ENCODE data around the gene HMX3. TPM values are rescaled to one million over a fixed set of nuclear protein-coding genes. Genes with fewer than 3 reads are reported as not detected.

HMX3 gene
- total and polyA plus RNA-seq, 2 of the 13 experiments (the other 11 are each of a cell fraction or from before 2014, with no cell fraction given) = not detected

- Histone ChIP-seq H3K9me3 (ENCODE audit: low read length) (no peaks in the 10 kb centered on the region), H3K27ac (ENCODE audit: extremely low read length, insufficient read depth, low read length) (no peak overlapping the region), H3K27me3 (ENCODE audit: control insufficient read depth in 1 of 2, insufficient read depth in 2 of 2, low read length in 2 of 2) (no peaks in the 10 kb centered on the region), H3K79me2 (ENCODE audit: insufficient read depth, low read length) (peaks cover 17% of the 10 kb centered on the region), H3K36me3 (replicated peaks in 1 of 2; ENCODE audit: control insufficient read depth in 1 of 2, insufficient read depth in 2 of 2, low read length in 2 of 2) (peaks cover 22 to 65% of the 10 kb centered on the region in 2 experiments), H3K4me3 (replicated peaks in 1 of 3; ENCODE audit: insufficient read depth in 1 of 3, low read depth in 2 of 3, low read length in 3 of 3) (no peak overlapping the region), H2AFZ (ENCODE audit: low read length) (no peak overlapping the region), H4K20me1 (ENCODE audit: insufficient read depth, low read length) (peaks cover 3% of the 10 kb centered on the region; the same call in 1 of the 2 replicates), H3K4me2 (ENCODE audit: low read depth, low read length) (no peak overlapping the region), H3K9ac (ENCODE audit: insufficient read depth, low read depth, low read length) (no peak overlapping the region), H3K4me1 (ENCODE audit: insufficient read depth, low read length) (peaks cover 18% of the 10 kb centered on the region)
- in situ Hi-C loops (cut with HindIII; ENCODE audit: extremely low pct_ligation_motif_present, low pct_unique_long_range_greater_than_20kb) = no loop called here
- FAIRE-seq (no peak), ATAC-seq (no peak), DNase-seq (ENCODE audit: low spot score) (no peak)
- BruUV-seq (replicated peaks) = no TSS peak
- intact Hi-C loops (cut with micrococcal nuclease; ENCODE audit: unreplicated experiment) = no loop called here
- WGBS (ENCODE audit: low lambda C conversion rate) = 96% methylated on average over 2 of the region's 2 CpGs
- CTCF ChIA-PET (ENCODE audit: low intra/inter-chr PET ratio, low total read pairs) = no interaction called here
- no peak for TF ChIP-seq ZNF431 (CRISPR knock-in tag; IDR thresholded peaks at IDR 0.05; ENCODE audit: borderline replicate concordance, low read depth)
- TF ChIP-seq RBFOX2 (IDR thresholded peaks at IDR 0.05; ENCODE audit: low read depth, low read length) = 0 out of 2 replicates have a peak, but pooled peaks have one; percentile 30
- POLR2A ChIA-PET = no interaction called here
Observed at GRCh38 chr10:123164319-123164718, 28.5 kb downstream of the HMX3 start.

- peaks cover 7% of the 10 kb centered on the region for H3K79me2 ChIP-seq (ENCODE audit: insufficient read depth, low read length)
- peaks cover 20 to 54% of the 10 kb centered on the region in 2 experiments for H3K36me3 ChIP-seq (replicated peaks in 1 of 2; ENCODE audit: control insufficient read depth in 1 of 2, insufficient read depth in 2 of 2, low read length in 2 of 2)
- H3K9me3 ChIP-seq (ENCODE audit: low read length) = no peaks in the 10 kb centered on the region
- ChIA-PET CTCF (ENCODE audit: low intra/inter-chr PET ratio, low total read pairs) (interaction anchor here (0.9 kb wide), 1 partner anchor 32 kb away, joined by 4 read pairs; no protein-coding TSS in a partner anchor), POLR2A (no interaction called here)
- intact Hi-C loops (cut with micrococcal nuclease; ENCODE audit: unreplicated experiment) (loop anchor here (1.0 kb wide), 1 partner anchor 32 kb away; no protein-coding TSS in a partner anchor), in situ Hi-C loops (cut with HindIII; ENCODE audit: extremely low pct_ligation_motif_present, low pct_unique_long_range_greater_than_20kb) (no loop called here)
- peaks cover 9% of the 10 kb centered on the region for H3K4me1 ChIP-seq (ENCODE audit: insufficient read depth, low read length)
- H2AFZ ChIP-seq (ENCODE audit: low read length) = no peak overlapping the region
- no peaks in the 10 kb centered on the region for H3K27me3 ChIP-seq (ENCODE audit: control insufficient read depth in 1 of 2, insufficient read depth in 2 of 2, low read length in 2 of 2)
- no peak overlapping the region for H3K4me3 ChIP-seq (replicated peaks in 1 of 3; ENCODE audit: insufficient read depth in 1 of 3, low read depth in 2 of 3, low read length in 3 of 3)
- peak; percentile 72 for ATAC-seq
- peaks cover 3% of the 10 kb centered on the region; the same call in 1 of the 2 replicates for H4K20me1 ChIP-seq (ENCODE audit: insufficient read depth, low read length)
- H3K9ac ChIP-seq (ENCODE audit: insufficient read depth, low read depth, low read length) = no peak overlapping the region
- FAIRE-seq = no peak
- DNase-seq (ENCODE audit: low spot score) = no peak
- no peak overlapping the region for H3K4me2 ChIP-seq (ENCODE audit: low read depth, low read length)
- BruUV-seq (replicated peaks) = no TSS peak
- peak; percentile 32 for TF ChIP-seq CTCF (CRISPR knock-in tag; IDR thresholded peaks at IDR 0.05)
- TF ChIP-seq ZBTB37 (CRISPR knock-in tag; IDR thresholded peaks at IDR 0.05) = no peak
- TF ChIP-seq RBM22 (optimal IDR thresholded peaks at IDR 0.05; ENCODE audit: low read length) = peak; percentile 90
- TF ChIP-seq POLR2G (IDR thresholded peaks at IDR 0.05; ENCODE audit: low read depth, low read length) = peak; percentile 40; the same call in 1 of the 2 replicates
- H3K27ac ChIP-seq (ENCODE audit: extremely low read length, insufficient read depth, low read length) = no peak overlapping the region
- WGBS (ENCODE audit: low lambda C conversion rate) = 92% methylated on average over 4 of the region's 4 CpGs
Observed at GRCh38 chr10:123165445-123166072, 29.8 kb downstream of the HMX3 start.
